NCI-H2029 (cell line): ENCODE measurements around the gene PCED1A.

Experiments used
- DNase-seq: peaks from one replicate; lab custom pipeline; 2025; lab: John Stamatoyannopoulos, UW

Gene PCED1A, protein sequence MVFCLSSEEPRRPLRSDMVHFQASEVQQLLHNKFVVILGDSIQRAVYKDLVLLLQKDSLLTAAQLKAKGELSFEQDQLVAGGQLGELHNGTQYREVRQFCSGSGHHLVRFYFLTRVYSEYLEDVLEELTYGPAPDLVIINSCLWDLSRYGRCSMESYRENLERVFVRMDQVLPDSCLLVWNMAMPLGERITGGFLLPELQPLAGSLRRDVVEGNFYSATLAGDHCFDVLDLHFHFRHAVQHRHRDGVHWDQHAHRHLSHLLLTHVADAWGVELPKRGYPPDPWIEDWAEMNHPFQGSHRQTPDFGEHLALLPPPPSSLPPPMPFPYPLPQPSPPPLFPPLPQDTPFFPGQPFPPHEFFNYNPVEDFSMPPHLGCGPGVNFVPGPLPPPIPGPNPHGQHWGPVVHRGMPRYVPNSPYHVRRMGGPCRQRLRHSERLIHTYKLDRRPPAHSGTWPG

DNA sequence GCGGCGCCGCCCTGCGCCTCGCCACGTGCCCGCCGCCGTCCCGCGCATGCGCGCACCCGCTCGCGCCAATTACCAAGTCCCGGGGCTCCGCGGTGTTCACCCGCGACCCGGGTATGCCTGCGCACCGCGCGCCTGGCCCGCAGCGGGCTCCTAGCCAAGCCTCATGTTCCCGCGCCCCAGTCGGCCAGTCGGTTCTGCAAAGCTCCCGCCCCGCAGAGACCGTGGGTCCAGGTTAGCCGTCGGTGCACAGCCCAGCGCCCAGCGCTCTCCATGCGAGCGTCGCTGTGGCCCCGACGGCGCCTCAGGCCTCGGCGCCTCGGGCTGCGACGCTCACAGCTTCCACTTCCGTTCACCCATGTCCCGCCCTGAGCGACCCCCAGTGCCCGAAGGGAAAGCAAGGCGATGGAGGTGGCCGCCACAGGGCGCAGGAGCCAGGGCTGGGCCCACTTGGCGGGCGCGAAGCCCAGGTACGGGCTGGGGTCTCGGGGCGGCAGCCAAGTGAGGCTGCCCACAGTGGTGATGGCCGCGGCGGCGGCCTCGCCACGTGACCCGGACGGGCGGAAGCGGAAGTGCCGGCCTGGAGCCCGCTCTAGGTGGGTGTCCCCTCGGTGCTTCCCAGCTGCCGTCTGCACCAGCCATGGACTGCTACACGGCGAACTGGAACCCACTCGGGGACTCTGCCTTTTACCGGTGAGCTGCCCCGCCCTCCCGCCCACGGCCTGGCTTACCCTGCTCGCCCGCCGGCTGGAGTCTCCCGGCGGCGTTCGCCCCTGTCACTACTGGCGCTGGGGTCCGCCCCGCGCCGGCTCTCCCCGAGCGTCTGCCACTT, at the start of gene PCED1A, which contains the start of gene VPS16:
TSS of gene PCED1A (minus strand) at position 518 of the 829 bp plus-strand sequence. CDS start 743 bp downstream, outside the sequence.
TSS of gene VPS16 (plus strand) at position 608 of the 829 bp plus-strand sequence. CDS start at position 638, 30 bp downstream.
- peak; percentile 75 for DNase-seq

DNA sequence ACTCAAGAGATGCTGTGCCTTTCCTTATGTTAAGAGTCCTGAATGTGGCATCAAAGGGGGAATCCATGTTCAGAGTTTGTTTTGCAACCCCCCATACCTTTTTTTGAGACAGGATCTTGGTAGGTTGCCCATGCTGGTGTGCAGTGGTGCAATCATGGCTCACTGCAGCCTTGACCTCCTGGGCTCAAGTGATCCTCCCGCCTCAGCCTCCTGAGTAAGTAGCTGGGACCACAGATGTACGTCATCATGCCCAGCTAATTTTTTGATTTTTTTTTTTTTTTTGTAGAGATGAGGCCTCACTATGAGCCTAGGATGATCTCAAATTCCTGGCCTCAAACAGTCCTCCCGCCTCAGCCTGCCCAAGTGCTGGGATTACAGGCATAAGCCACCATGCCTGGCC, 49.3 kb upstream of the PCED1A start:
- DNase-seq = no peak

DNA sequence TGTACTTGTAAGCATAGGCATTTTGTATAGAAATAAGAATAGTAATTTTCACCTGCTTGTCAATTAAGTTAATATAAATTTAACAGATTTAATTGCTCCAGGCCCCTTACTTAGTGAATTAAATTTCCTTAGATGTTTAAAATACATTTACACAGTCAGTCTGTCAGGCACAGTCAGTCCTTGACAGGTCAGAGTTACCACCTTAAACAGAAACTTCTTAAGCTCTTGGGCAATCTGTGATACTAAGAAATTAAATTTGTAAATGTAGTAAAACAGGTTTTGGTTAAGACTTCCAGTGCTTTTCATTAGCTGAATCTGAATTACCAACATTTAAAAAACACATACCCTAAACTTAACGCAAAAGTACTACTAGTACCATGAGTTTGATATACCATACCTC, 48.8 kb upstream of the PCED1A start:
- no peak for DNase-seq

DNA sequence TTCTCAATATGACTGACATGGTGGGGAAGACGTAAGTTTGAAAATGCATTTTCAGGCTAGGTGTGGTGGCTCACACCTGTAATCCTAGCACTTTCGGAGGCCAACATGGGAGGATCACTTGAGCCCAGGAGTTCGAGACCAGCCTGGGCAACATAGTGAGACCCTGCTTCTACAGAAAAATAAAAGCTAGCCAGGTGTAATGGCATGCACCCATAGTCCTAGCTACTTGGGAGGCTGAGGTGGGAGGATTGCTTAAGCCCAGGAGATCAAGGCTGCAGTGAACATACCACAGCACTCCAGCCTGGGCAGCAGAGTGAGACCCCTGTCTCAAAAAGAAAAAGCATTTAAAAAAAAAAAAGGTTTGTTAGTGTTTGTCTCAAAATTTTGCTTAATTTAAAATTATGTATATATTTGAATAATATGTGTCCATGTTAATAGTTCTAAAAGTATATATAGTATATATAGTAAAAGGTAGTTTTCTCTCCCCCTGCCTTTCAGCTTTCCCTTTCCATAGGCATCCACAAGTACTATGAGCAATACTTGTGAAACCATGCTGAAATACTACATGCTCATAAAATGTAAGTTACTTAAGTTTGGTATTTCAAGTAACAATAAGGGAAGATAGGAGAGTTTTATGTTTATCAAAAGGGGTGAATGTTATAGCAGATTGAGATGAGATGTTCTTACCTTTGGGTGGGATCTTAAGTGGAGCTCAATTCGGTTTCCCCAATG, 47.9 kb upstream of the PCED1A start:
- no peak for DNase-seq

DNA sequence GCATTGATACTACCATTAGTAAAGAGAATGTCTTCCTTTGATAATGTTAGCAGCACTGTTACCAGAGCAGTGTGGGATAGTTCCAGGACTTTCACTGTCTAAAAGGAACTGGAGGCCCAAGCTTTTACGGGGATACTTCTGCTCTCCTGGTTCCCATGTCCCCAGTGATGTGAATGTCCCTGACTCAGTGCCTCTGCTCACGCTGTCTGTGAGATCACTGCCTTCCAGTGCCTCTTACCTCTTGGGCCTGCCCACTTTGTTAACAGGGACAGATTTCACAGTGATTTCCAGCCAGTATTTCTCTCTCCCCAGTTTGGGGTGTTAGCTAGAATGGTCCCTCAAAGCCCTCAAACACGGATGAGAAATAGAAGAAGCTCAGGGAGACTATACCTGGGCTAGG, 47.3 kb upstream of the PCED1A start:
- DNase-seq = no peak

DNA sequence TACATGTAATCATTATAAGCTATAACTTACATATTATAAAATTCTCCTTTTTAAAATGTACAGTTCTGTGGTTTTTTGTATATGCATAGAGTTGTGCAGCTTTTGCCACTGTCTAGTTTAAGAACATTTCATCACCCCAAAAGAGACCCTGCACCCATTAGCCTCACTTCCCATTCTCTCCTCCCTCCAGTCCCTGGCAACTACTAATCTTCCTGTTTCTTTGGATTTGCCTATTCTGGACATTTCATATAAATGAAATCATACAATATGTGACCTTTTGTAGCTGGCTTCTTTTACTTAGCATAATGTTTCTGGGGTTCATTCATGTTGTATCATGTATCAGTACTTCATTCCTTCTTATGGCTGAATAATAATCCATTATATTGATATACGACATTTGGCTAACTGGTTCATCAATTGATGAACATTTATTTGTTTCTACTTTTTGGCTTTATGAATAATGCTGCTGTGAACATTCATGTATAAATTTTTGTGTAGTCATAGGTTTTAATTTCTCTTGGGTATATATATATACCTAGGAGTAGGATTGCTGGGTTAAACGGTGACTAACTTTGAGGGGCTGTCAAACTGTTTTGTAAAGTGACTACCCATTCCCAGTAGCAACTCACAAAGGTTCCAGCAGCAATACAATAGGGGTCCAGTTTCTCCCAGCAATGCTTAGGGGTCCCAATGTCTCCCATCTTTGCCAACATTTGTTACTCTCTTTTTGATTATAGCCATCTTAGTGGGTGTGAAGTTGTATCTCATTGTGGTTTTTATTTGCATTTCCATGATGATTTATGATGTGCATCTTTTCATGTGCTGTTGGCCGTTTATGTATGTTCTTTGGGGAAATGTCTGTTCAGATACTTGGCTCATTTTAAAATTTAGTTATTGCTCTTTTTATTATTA, 43.5 kb upstream of the PCED1A start:
- no peak for DNase-seq

DNA sequence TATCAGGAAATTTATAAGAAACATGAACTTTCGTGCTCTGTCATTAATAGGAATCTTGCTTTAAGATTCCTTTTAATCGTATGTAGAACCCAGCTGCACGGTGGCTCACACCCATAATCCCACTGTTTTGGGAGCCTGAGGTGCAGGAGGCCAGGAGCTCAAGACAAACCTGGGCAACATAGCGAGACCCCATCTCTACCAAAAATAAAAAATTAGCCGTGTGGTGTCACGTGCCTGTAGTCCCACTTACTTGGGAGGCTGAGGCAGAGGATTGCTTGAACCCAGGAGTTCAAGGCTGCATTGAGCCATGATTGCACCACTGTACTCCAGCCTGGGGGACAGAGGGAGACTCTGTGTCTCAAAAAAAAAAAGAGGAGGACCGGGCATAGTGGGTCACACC, 40.2 kb upstream of the PCED1A start:
- no peak for DNase-seq

DNA sequence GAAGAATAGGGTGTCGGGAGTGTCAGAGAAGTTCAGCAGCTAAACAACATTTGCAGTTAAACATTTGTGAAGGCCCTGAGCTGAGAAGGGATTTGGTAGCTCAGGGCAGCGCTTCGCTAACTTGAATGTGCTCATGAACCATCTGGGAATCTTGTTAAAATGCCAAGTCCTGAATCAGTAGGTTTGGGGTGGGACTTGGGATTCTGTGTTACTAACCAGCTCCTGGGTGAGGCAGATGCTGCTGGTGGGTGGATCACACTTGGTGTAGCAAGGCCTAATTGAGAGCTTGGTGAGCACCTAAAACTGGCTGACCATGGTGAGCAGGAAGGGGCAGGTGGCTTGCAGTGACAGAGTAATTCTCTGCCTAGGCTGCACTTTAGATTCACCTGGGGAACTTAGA, 38.7 kb upstream of the PCED1A start:
- DNase-seq = no peak

DNA sequence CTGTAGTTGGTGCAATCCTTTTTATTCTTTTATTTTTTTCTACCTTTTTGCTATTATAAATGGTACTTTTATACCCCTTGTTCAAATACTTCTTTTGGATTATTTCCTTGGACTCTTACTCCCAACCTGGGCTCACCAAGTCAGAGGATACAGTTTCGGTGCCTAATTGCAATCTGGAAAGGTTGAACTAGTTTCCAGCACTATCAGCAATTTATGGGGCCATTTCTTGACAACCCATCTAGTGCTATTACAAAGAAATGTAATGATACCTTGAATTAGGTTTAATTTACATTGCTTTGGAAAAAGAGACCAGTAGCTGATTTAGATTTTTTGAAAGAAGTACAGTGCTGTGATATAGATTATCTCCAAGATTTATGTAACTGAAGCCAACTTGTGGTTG, 38.1 kb upstream of the PCED1A start:
- no peak for DNase-seq

DNA sequence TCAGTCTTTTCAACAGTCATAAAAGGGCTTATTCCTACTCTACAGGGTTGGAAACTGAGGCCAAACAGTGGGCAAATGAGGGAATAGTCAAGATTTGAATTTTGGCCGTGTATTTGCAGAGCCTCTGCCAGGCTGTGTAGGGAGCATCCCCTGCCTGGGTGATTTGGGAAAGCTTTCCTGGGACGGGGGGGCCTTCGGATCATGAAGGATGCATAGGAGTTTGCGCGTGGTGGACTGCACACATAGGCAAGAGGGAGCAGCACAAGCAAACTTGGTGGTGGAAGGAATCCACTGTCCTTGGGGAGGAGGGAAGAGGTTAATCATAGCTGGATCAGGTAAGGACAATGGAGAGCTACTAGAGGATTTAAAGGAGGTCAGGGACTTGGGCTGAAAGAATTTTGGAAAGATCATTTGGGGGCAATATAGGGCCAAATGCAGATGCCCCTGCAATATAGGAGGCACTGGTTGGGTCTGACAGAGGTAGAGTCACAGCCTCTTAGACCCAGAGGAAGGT, 35.3 kb upstream of the PCED1A start:
- DNase-seq = no peak

DNA sequence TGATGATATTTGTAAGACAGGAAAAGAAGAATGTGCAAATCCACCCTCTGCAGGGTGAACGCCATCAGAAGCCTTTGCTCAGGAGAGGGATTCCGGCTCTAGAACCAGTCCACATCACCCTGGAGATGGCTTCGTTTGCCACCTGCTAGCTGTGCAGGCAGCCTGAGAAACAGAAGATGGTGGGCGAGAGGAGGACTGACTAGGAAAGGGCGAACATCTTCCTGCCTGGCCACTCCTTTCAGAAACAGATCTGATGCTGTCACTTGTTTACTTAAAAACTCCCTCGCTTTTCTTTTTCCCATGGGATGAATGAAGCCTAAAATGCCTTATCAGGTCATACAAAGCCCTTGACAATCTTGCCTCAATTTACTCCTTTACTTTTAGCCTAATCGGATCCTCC, 34.0 kb upstream of the PCED1A start:
- DNase-seq = no peak

DNA sequence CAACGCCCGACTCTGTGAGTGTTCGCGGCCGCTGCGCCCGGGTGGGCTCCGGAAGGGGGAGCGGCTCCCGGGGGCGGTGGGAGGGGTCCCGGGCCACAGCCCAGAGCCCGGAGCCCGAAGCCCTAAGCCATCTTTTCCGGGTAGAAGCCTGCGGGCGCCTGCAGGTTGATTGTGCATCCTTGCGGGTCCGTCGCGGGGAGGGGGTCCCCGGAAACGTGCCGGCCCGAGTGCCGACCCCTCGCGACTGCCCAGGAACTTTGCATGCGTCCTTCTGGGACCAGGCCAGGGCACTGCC, 33.2 kb upstream of the PCED1A start:
- DNase-seq = no peak

DNA sequence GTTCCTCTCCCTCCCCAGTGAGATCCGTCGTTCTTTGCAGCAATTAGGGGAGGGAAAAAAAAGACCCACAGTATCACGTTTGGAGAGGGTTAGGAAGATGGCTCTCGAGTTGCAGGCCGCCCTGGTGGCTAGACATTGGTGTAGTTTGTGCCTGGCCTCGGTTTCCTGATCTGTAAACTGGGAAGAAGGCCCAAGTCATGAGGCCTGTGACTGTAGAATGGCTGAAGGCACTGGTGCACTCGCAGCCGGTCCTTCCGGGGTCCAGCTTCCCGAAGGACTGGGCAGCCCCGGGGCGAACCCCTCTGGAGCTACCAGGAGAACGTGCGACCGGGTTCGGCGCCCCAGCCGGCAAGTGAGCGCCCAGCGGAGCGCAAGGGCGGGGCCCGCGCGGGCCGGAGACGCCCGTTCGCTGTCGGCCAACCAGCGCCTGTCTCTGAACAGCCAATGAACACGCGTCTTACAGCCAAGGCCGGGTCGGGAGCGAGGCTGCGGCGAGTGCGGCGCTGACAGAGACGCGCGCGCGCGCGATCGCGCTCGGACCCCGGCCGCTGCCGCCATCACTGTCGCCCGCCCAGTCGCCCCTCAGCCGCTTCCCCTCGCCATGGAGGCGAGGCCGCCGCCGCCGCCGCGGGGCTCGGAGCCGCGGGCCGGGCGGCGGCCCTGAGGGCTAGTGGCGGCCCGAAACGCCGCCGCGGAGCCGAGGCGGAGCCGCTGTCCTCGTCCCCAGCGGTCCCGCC, 32.7 kb upstream of the PCED1A start, which contains the start of gene PTPRA:
TSS of gene PTPRA (plus strand) at position 472 of the 737 bp plus-strand sequence. CDS start 90,797 bp downstream, outside the sequence.
- peak; percentile 78 for DNase-seq

DNA sequence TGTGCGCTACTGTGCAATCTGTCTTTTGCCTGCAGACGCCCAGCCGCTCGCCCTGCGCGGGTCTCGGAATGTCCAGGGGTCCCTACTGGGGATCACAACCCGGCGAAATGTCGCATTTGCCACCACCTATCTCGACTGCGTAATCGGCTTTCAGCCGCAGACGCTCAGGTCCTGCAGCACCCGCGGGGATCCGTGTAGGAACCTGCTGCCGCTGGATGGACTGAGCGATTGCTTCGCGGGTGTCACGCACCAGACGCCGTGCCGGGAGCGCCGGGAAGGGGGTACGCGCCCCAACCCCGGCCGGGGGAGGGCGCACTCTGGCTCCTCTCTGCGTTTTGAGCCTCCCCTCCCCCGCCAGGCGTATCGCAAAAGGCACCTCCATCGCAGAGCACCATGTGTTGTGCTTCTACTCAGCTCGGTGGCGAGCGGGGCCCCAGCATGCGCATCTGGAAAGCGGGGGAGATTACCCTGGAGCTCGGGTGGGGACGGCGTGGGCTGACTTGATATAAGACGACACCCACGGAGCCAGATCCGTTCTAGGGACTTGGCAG, 32.1 kb upstream of the PCED1A start:
- DNase-seq = peak; percentile 22

DNA sequence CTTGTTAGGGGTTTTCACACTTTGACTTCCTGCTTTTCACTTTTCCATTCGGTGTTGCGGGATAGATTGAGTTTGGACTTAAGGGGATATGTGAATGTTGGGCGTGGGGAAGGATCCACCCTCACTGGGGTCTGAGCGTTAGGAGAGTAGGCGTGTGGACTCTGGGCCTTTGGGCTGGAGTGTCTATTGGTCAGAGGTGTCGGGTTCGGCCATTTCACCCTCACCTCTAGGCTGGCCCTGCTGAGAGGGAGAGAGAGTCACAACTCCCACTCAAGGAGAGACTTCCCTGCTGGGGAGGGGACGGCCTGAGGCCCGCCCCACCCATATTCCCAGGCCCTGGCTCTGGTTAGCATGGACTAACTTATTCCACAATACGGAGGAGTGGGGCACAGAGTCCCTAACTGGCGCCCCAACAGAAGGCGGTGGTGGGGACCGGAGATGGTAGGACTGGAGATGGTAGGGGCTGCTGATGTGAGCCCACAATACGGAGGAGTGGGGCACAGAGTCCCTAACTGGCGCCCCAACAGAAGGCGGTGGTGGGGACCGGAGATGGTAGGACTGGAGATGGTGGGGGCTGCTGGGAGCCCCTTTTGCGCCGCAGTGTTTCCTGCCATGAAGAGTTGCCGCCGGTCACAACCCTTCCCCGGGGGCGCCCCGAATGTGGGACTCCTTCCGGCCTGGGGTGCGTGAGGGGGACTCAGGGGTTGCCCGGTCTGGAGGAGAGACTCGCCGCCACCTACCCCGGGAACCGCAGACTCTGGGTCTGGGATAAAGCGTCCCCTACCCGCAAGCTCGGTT, 31.4 kb upstream of the PCED1A start:
- no peak for DNase-seq

DNA sequence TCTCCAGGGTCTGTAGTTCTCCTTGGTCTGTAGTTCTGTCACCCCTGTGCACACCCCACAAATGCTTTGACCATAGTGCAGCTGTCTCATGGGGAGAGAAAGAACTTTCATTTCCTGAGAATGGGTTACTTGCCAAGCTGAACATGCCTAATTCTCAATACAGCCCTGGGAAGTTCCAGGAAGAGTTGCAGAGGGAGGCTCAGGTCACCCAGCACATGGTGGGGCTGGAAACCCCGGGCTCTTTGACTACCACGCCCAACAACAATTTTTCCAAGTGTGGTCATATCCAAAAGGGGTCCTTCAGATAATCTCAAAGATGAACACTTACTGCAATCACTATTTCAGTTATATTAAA, 30.6 kb upstream of the PCED1A start:
- no peak for DNase-seq

DNA sequence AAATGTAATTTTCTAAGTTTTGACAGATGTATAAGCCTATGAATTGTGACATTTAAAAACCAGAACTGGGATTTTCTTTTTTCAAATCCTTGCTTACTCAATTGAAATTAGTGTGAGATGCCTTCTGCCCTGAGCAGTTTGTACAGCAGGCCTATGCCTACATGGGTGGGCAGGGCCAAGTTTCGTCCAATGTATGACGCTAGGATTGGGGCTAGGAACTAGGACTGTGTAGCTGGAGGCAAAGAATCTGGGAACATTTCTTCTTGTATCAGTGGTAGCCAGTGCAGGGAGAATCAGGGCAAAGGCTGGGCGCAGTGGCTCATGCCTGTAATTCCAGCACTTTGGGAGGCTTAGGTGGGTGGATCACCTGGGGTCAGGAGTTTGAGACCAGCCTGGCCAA, 28.9 kb upstream of the PCED1A start:
- no peak for DNase-seq

DNA sequence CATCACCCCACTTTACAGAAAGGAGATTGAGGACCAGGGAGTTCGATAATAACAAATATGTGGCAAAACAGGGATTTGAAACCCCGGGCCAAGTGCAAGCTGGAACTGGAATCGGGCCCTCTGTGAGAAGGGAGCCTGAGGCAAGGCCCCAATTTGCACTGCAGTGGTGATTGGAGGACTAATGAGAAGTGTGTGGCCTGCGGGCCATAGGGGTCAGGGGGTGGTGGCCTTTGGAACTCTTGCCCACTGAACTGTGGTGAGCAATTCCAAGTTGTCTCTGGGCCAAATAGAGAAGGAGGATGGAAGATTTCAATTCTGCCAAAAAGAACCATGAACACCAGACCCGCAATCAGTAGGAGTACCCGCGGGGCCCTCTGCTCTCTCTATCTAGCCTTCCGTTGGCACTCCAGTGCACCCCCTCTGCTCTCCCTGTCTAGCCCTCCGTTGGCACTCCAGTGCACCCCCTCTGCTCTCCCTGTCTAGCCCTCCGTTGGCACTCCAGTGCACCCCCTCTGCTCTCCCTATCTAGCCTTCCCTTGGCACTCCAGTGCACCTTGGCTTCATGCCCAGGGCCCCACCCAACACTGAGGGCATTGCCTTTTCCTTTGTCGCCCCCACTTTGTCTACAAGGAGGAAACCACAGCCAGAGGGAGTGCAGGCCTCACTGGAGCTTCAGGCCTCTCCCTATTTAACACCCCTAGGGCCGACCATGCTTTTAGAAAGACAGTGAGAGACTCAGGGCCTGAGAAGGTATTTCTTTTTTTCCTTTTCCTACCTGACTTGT, 26.8 kb upstream of the PCED1A start:
- no peak for DNase-seq

DNA sequence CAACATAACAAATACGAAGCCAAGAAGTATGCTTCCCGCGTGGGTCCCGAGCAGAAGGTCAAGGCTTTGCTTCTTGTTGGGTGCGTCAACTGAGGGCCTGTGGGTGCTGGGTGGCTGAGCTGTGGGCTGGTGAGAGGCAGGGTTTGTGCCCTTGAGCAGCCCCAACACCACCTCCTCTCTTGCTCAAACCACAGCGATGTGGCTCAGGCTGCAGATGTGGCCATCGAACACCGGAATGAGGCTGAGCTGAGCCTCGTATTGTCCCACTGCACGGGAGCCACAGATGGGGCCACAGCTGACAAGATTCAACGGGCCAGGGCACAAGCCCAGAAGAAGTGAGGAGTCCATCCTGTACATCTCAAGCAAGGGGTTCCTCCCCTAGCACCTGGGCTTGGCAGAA, 25.8 kb upstream of the PCED1A start:
- no peak for DNase-seq
